WTC11 (cell line): ENCODE measurements around the gene WDFY4.

Experiments
- ETV6 ChIP-seq: sonication (generic); formaldehyde crosslinking; IDR thresholded peaks from 2 replicates; pipeline ENCODE4 v1.8.1; 2022; ENCODE audit warnings: mild to moderate bottlenecking, missing genetic modification reagents
- MYBL2 ChIP-seq: sonication (generic); formaldehyde crosslinking; IDR thresholded peaks from 2 replicates; pipeline ENCODE4 v1.8.1; 2023; ENCODE audit warnings: mild to moderate bottlenecking, moderate library complexity, missing genetic modification reagents
- ZNF416 ChIP-seq: fragments of 250-450 bp; sonication (Bioruptor Pico); IDR thresholded peaks from 2 replicates; pipeline ENCODE4 v1.9.0; 2021; ENCODE audit warnings: mild to moderate bottlenecking, inconsistent platforms
- TF ChIP-seq, protein P1 (sequence below): sonication (generic); formaldehyde crosslinking; IDR thresholded peaks from 2 replicates; pipeline ENCODE4 v1.8.0; 2023; ENCODE audit warnings: mild to moderate bottlenecking, missing genetic modification reagents
- TF ChIP-seq, protein P2 (sequence below): sonication (generic); formaldehyde crosslinking; IDR thresholded peaks from 2 replicates; pipeline ENCODE4 v1.8.0; 2022; ENCODE audit warnings: missing genetic modification reagents
- TF ChIP-seq, protein P3 (sequence below): fragments of 200-600 bp; IDR thresholded peaks from 2 replicates; pipeline ENCODE4 v1.8.0; 2022; ENCODE audit warnings: antibody characterized with exemption

DNA sequence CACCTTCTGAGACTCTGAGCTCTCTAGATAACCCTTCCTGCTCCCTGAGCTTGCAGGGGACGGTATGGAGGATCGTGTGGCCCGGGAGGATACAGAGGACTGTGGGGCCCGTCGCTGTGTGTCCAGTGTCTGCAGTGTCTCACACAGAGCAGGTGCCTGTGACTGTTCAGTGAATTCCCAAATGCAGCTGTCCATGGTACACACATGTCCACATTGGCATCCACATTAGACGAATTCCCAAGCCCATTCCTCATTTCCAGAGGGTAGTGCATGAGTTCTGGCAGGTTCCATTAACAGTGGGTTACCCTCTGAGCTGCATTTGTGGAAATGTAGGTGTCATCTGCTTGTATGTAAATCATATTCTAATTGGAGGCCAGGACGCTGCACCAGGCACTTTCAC is 39.5 kb downstream of the WDFY4 start:
- TF ChIP-seq ETV6 (no peak), MYBL2 (CRISPR knock-in tag) (no peak), ZNF416 (CRISPR knock-in tag) (no peak)
- TF ChIP-seq, protein P1, sequence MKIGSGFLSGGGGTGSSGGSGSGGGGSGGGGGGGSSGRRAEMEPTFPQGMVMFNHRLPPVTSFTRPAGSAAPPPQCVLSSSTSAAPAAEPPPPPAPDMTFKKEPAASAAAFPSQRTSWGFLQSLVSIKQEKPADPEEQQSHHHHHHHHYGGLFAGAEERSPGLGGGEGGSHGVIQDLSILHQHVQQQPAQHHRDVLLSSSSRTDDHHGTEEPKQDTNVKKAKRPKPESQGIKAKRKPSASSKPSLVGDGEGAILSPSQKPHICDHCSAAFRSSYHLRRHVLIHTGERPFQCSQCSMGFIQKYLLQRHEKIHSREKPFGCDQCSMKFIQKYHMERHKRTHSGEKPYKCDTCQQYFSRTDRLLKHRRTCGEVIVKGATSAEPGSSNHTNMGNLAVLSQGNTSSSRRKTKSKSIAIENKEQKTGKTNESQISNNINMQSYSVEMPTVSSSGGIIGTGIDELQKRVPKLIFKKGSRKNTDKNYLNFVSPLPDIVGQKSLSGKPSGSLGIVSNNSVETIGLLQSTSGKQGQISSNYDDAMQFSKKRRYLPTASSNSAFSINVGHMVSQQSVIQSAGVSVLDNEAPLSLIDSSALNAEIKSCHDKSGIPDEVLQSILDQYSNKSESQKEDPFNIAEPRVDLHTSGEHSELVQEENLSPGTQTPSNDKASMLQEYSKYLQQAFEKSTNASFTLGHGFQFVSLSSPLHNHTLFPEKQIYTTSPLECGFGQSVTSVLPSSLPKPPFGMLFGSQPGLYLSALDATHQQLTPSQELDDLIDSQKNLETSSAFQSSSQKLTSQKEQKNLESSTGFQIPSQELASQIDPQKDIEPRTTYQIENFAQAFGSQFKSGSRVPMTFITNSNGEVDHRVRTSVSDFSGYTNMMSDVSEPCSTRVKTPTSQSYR (CRISPR knock-in tag): no peak
- TF ChIP-seq, protein P2, sequence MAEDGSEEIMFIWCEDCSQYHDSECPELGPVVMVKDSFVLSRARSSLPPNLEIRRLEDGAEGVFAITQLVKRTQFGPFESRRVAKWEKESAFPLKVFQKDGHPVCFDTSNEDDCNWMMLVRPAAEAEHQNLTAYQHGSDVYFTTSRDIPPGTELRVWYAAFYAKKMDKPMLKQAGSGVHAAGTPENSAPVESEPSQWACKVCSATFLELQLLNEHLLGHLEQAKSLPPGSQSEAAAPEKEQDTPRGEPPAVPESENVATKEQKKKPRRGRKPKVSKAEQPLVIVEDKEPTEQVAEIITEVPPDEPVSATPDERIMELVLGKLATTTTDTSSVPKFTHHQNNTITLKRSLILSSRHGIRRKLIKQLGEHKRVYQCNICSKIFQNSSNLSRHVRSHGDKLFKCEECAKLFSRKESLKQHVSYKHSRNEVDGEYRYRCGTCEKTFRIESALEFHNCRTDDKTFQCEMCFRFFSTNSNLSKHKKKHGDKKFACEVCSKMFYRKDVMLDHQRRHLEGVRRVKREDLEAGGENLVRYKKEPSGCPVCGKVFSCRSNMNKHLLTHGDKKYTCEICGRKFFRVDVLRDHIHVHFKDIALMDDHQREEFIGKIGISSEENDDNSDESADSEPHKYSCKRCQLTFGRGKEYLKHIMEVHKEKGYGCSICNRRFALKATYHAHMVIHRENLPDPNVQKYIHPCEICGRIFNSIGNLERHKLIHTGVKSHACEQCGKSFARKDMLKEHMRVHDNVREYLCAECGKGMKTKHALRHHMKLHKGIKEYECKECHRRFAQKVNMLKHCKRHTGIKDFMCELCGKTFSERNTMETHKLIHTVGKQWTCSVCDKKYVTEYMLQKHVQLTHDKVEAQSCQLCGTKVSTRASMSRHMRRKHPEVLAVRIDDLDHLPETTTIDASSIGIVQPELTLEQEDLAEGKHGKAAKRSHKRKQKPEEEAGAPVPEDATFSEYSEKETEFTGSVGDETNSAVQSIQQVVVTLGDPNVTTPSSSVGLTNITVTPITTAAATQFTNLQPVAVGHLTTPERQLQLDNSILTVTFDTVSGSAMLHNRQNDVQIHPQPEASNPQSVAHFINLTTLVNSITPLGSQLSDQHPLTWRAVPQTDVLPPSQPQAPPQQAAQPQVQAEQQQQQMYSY: no peak
- TF ChIP-seq, protein P3, sequence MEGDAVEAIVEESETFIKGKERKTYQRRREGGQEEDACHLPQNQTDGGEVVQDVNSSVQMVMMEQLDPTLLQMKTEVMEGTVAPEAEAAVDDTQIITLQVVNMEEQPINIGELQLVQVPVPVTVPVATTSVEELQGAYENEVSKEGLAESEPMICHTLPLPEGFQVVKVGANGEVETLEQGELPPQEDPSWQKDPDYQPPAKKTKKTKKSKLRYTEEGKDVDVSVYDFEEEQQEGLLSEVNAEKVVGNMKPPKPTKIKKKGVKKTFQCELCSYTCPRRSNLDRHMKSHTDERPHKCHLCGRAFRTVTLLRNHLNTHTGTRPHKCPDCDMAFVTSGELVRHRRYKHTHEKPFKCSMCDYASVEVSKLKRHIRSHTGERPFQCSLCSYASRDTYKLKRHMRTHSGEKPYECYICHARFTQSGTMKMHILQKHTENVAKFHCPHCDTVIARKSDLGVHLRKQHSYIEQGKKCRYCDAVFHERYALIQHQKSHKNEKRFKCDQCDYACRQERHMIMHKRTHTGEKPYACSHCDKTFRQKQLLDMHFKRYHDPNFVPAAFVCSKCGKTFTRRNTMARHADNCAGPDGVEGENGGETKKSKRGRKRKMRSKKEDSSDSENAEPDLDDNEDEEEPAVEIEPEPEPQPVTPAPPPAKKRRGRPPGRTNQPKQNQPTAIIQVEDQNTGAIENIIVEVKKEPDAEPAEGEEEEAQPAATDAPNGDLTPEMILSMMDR: no peak
